ENCODE data around the gene DIP2A. TPM values are rescaled to one million over a fixed set of nuclear protein-coding genes. Genes with fewer than 3 reads are reported as not detected.
A peak's percentile ranks its signal among the peaks of the same experiment; 100 is the strongest.

DIP2A gene
- total RNA-seq (2014; rRNA removed; shearing (Covaris generic); ENCODE audit: low replicate concordance): 29.4 and 32.4 TPM in 2 replicates

- Histone ChIP-seq H3K9me2 (replicated peaks; ENCODE audit: insufficient read depth, low read length) (no peaks in the 10 kb centered on the region), H3K36me3 (ENCODE audit: insufficient read depth, low read length) (peaks cover 35% of the 10 kb centered on the region), H3K4me3 (ENCODE audit: low read length) (peak within 1 kb of the TSS; percentile 85), H3K27me3 (ENCODE audit: low read length) (no peaks in the 10 kb centered on the region), H3K79me2 (ENCODE audit: low read length) (peaks cover 93% of the 10 kb centered on the region), H3K4me2 (ENCODE audit: low read depth, low read length, poor library complexity, severe bottlenecking) (peak within 1 kb of the TSS; percentile 93), H3K4me1 (ENCODE audit: low read length) (peaks cover 27% of the 10 kb centered on the region), H3K9ac (ENCODE audit: low read length) (peak within 1 kb of the TSS; percentile 99), H3K27ac (ENCODE audit: low read length) (peak within 1 kb of the TSS; percentile 84), H2AFZ (ENCODE audit: low read length) (peak within 1 kb of the TSS; percentile 70; the same call in 1 of the 2 replicates), H4K20me1 (ENCODE audit: insufficient read depth, low read depth, low read length) (no peaks in the 10 kb centered on the region), H3K9me3 (ENCODE audit: low read length) (no peaks in the 10 kb centered on the region)
- DNase-seq: peak; percentile 99
Measured at GRCh38 chr21:46458315-46459023, at the start of gene DIP2A. Gene DIP2A (plus strand): TSS chr21:46458891. CDS start chr21:46459132, 241 bp downstream.

DNA sequence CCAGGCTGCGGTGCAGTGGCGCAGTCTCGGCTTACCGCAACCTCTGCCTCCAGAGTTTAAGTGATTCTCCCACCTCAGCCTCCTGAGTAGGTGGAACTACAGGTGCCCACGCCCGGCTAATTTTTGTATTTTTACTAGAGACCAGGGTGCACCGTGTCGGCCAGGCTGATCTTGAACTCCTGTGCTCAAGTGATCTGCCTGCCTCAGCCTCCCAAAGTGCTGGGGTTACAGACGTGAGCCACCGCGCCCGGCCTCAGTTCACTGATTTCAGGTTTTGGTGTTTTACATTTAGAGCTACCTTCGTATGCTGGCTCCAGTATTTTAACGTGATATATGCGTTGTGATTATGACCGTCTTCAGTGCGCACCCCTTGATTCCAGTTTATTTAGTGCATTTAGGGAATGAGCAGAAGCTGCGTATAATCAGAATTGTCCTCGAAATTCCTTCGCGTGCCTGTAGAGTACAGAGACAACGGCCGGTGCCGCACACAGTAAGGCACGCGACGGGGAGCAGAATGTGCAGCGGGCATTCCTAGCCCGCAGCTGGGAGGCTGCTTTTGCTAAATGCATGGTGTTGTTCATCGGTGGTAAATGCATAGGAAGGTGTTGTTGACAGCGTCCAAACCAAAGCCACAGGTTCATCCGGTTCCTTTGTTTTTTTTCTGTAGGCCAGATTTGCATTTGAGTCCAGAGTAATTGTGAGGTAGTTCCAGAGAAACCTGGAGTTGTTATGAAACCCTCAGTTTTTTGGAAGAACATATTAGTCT, 48.9 kb upstream of the DIP2A start:
- no peak overlapping the region for H3K27ac ChIP-seq (ENCODE audit: low read length)
- peaks cover 8% of the 10 kb centered on the region for H3K79me2 ChIP-seq (ENCODE audit: low read length)
- no peaks in the 10 kb centered on the region for H3K27me3 ChIP-seq (ENCODE audit: low read length)
- H3K9me3 ChIP-seq (ENCODE audit: low read length): no peaks in the 10 kb centered on the region
- H3K9me2 ChIP-seq (replicated peaks; ENCODE audit: insufficient read depth, low read length): no peaks in the 10 kb centered on the region
- no peak overlapping the region for H3K9ac ChIP-seq (ENCODE audit: low read length)
- H3K4me3 ChIP-seq (ENCODE audit: low read length): no peak overlapping the region
- H3K4me1 ChIP-seq (ENCODE audit: low read length): no peaks in the 10 kb centered on the region
- H3K36me3 ChIP-seq (ENCODE audit: insufficient read depth, low read length): peaks cover 8% of the 10 kb centered on the region; the same call in 1 of the 2 replicates
- H2AFZ ChIP-seq (ENCODE audit: low read length): no peak overlapping the region
- H4K20me1 ChIP-seq (ENCODE audit: insufficient read depth, low read depth, low read length): no peaks in the 10 kb centered on the region
- H3K4me2 ChIP-seq (ENCODE audit: low read depth, low read length, poor library complexity, severe bottlenecking): no peak overlapping the region
- no peak for DNase-seq

GRCh38 chr21:46410516-46410915, 48.2 kb upstream of the DIP2A start:
- Histone ChIP-seq H3K9ac (ENCODE audit: low read length) (no peak overlapping the region), H3K4me2 (ENCODE audit: low read depth, low read length, poor library complexity, severe bottlenecking) (no peak overlapping the region), H3K36me3 (ENCODE audit: insufficient read depth, low read length) (peaks cover 8% of the 10 kb centered on the region; the same call in 1 of the 2 replicates), H3K9me3 (ENCODE audit: low read length) (no peaks in the 10 kb centered on the region), H3K79me2 (ENCODE audit: low read length) (peaks cover 8% of the 10 kb centered on the region), H2AFZ (ENCODE audit: low read length) (no peak overlapping the region), H3K9me2 (replicated peaks; ENCODE audit: insufficient read depth, low read length) (no peaks in the 10 kb centered on the region), H3K4me3 (ENCODE audit: low read length) (no peak overlapping the region), H3K4me1 (ENCODE audit: low read length) (no peaks in the 10 kb centered on the region), H4K20me1 (ENCODE audit: insufficient read depth, low read depth, low read length) (no peaks in the 10 kb centered on the region), H3K27me3 (ENCODE audit: low read length) (no peaks in the 10 kb centered on the region), H3K27ac (ENCODE audit: low read length) (no peak overlapping the region)
- DNase-seq: no peak

DNA sequence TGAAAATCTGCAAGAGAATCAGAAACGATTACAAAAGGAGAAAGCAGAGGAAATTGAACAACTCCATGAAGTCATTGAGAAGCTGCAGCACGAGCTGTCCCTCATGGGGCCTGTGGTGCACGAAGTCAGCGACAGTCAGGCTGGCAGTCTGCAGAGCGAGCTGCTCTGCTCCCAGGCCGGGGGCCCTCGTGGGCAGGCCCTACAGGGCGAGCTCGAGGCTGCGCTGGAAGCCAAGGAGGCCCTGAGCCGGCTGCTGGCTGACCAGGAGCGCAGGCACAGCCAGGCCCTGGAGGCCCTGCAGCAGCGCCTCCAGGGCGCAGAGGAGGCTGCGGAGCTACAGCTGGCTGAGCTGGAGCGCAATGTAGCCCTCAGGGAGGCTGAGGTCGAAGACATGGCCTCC, 47.5 kb upstream of the DIP2A start:
- H3K9me3 ChIP-seq (ENCODE audit: low read length): no peaks in the 10 kb centered on the region
- no peak overlapping the region for H3K4me3 ChIP-seq (ENCODE audit: low read length)
- H4K20me1 ChIP-seq (ENCODE audit: insufficient read depth, low read depth, low read length): no peaks in the 10 kb centered on the region
- H3K4me2 ChIP-seq (ENCODE audit: low read depth, low read length, poor library complexity, severe bottlenecking): no peak overlapping the region
- peaks cover 8% of the 10 kb centered on the region; the same call in 1 of the 2 replicates for H3K36me3 ChIP-seq (ENCODE audit: insufficient read depth, low read length)
- H2AFZ ChIP-seq (ENCODE audit: low read length): no peak overlapping the region
- H3K27me3 ChIP-seq (ENCODE audit: low read length): no peaks in the 10 kb centered on the region
- H3K9me2 ChIP-seq (replicated peaks; ENCODE audit: insufficient read depth, low read length): no peaks in the 10 kb centered on the region
- no peaks in the 10 kb centered on the region for H3K4me1 ChIP-seq (ENCODE audit: low read length)
- DNase-seq: no peak
- H3K27ac ChIP-seq (ENCODE audit: low read length): no peak overlapping the region
- H3K9ac ChIP-seq (ENCODE audit: low read length): no peak overlapping the region
- peaks cover 8% of the 10 kb centered on the region for H3K79me2 ChIP-seq (ENCODE audit: low read length)

- no peak overlapping the region for H3K27ac ChIP-seq (ENCODE audit: low read length)
- H3K27me3 ChIP-seq (ENCODE audit: low read length): no peaks in the 10 kb centered on the region
- no peak for DNase-seq
- H3K36me3 ChIP-seq (ENCODE audit: insufficient read depth, low read length): peaks cover 8% of the 10 kb centered on the region; the same call in 1 of the 2 replicates
- H3K9me2 ChIP-seq (replicated peaks; ENCODE audit: insufficient read depth, low read length): no peaks in the 10 kb centered on the region
- no peak overlapping the region for H3K9ac ChIP-seq (ENCODE audit: low read length)
- H3K4me1 ChIP-seq (ENCODE audit: low read length): no peaks in the 10 kb centered on the region
- no peaks in the 10 kb centered on the region for H3K9me3 ChIP-seq (ENCODE audit: low read length)
- H3K4me3 ChIP-seq (ENCODE audit: low read length): no peak overlapping the region
- no peaks in the 10 kb centered on the region for H4K20me1 ChIP-seq (ENCODE audit: insufficient read depth, low read depth, low read length)
- no peak overlapping the region for H3K4me2 ChIP-seq (ENCODE audit: low read depth, low read length, poor library complexity, severe bottlenecking)
- peaks cover 4% of the 10 kb centered on the region; the same call in 1 of the 2 replicates for H3K79me2 ChIP-seq (ENCODE audit: low read length)
- H2AFZ ChIP-seq (ENCODE audit: low read length): no peak overlapping the region
Measured at GRCh38 chr21:46411691-46412090, 47.0 kb upstream of the DIP2A start.

DNA sequence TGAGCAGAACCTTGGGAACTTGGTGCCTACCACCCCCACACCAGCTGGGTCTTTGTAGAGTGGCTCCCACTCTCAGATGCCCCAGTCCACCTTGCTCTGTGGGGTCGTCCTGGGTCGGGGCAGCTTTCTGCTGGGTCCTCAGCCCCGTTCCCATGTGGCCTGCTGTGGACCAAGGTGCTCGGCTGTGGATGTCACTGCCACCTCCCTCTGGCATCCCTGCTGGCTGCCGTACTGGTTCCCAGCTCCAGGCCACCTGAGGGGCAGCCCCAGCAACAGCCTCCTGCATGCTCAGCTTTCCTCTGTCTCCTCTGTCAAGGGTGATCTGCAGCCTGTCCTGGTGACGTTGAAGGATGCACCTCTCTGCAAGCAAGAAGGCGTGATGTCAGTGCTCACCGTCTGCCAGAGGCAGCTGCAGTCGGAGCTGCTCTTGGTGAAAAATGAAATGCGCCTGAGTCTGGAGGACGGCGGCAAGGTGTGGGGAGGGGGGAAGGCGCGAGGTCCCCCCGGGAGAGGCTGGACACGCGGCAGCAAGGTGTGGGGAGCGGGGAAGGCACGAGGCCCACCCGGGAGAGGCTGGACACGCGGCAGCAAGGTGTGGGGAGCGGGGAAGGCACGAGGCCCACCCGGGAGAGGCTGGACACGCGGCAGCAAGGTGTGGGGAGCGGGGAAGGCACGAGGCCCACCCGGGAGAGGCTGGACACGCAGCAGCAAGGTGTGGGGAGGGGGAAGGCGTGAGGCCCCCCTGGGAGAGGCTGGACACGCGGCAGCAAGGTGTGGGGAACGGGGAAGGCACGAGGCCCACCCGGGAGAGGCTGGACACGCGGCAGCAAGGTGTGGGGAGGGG, 45.9 kb upstream of the DIP2A start:
- H3K27ac ChIP-seq (ENCODE audit: low read length): no peak overlapping the region
- no peak overlapping the region for H3K9ac ChIP-seq (ENCODE audit: low read length)
- 0 out of 2 replicates have a peak, but pooled peaks cover 8% of the 10 kb centered on the region for H3K36me3 ChIP-seq (ENCODE audit: insufficient read depth, low read length)

DNA sequence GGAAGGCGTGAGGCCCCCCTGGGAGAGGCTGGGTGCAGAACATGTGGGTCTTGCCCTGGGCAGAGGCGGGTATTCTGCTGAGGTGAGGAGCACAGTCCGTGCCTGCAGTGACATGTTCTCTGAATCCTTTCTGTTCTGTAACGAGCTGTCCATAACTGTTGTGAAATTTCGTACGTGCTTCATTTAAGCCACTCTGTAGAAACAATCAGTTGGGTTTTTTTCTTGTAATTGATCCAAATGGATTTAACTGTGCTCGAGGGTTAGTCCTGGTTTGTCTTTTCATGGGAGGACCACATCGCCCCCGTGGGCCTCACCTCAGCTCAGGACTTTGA, 45.4 kb upstream of the DIP2A start:
- Histone ChIP-seq H4K20me1 (ENCODE audit: insufficient read depth, low read depth, low read length) (no peaks in the 10 kb centered on the region), H2AFZ (ENCODE audit: low read length) (no peak overlapping the region), H3K4me1 (ENCODE audit: low read length) (no peaks in the 10 kb centered on the region), H3K4me3 (ENCODE audit: low read length) (no peak overlapping the region), H3K79me2 (ENCODE audit: low read length) (no peaks in the 10 kb centered on the region), H3K36me3 (ENCODE audit: insufficient read depth, low read length) (0 out of 2 replicates have a peak, but pooled peaks cover 3% of the 10 kb centered on the region), H3K27ac (ENCODE audit: low read length) (no peak overlapping the region), H3K4me2 (ENCODE audit: low read depth, low read length, poor library complexity, severe bottlenecking) (no peak overlapping the region), H3K27me3 (ENCODE audit: low read length) (no peaks in the 10 kb centered on the region), H3K9me2 (replicated peaks; ENCODE audit: insufficient read depth, low read length) (no peaks in the 10 kb centered on the region), H3K9me3 (ENCODE audit: low read length) (no peaks in the 10 kb centered on the region), H3K9ac (ENCODE audit: low read length) (no peak overlapping the region)
- no peak for DNase-seq

More for the DNA sequence above, 45.9 kb upstream of the DIP2A start:
- Histone ChIP-seq H3K9me2 (replicated peaks; ENCODE audit: insufficient read depth, low read length) (no peaks in the 10 kb centered on the region), H3K4me1 (ENCODE audit: low read length) (no peaks in the 10 kb centered on the region), H3K27me3 (ENCODE audit: low read length) (no peaks in the 10 kb centered on the region), H3K4me3 (ENCODE audit: low read length) (no peak overlapping the region), H4K20me1 (ENCODE audit: insufficient read depth, low read depth, low read length) (no peaks in the 10 kb centered on the region), H3K9me3 (ENCODE audit: low read length) (no peaks in the 10 kb centered on the region), H3K4me2 (ENCODE audit: low read depth, low read length, poor library complexity, severe bottlenecking) (no peak overlapping the region), H2AFZ (ENCODE audit: low read length) (no peak overlapping the region), H3K79me2 (ENCODE audit: low read length) (no peaks in the 10 kb centered on the region)
- no peak for DNase-seq

DNA sequence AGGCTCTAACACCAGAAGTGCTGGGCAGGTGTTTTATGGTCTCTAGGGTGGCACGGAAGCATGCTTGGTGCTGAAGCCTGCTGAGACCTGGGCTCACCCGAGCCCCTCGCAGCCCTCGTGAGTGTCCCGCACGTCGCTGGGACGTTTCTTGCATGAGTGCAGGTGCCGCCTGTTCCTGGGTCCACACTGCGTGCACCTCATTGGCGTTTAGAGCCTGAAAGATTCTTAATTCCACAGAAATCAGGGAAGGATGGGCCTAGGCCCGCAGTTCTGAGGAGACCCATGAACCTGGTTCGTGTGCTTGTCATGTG, 43.8 kb upstream of the DIP2A start:
- H3K79me2 ChIP-seq (ENCODE audit: low read length): no peaks in the 10 kb centered on the region
- H3K4me2 ChIP-seq (ENCODE audit: low read depth, low read length, poor library complexity, severe bottlenecking): no peak overlapping the region
- no peak overlapping the region for H3K9ac ChIP-seq (ENCODE audit: low read length)
- H4K20me1 ChIP-seq (ENCODE audit: insufficient read depth, low read depth, low read length): no peaks in the 10 kb centered on the region
- no peak for DNase-seq
- H2AFZ ChIP-seq (ENCODE audit: low read length): no peak overlapping the region
- H3K27me3 ChIP-seq (ENCODE audit: low read length): no peaks in the 10 kb centered on the region
- no peak overlapping the region for H3K4me3 ChIP-seq (ENCODE audit: low read length)
- no peaks in the 10 kb centered on the region for H3K9me3 ChIP-seq (ENCODE audit: low read length)
- H3K9me2 ChIP-seq (replicated peaks; ENCODE audit: insufficient read depth, low read length): no peaks in the 10 kb centered on the region
- 0 out of 2 replicates have a peak, but pooled peaks cover 3% of the 10 kb centered on the region for H3K36me3 ChIP-seq (ENCODE audit: insufficient read depth, low read length)
- no peak overlapping the region for H3K27ac ChIP-seq (ENCODE audit: low read length)
- H3K4me1 ChIP-seq (ENCODE audit: low read length): no peaks in the 10 kb centered on the region
